Stimulated activated CD8-positive, alpha-beta memory T cell treated with anti-CD3 and anti-CD28 coated beads, Interleukin-2, amount 100 ng/mL, for 48 hours (primary cell): Measurements from ENCODE around the gene FEM1A.
"Not testable (repeated sequence)": the region's sequence is repeated elsewhere in the genome, so short reads cannot be mapped to it uniquely, and the experiment has no call there.

ENCODE experiments used
- DNase-seq, 2 donors: peaks; one replicate each; pipeline ENCODE4 v3.0.0-alpha.2; 2020; ENCODE audit warnings: low read depth in 2 of 2

Gene FEM1A

GRCh38 chr19:4774136-4774535 is 17.4 kb upstream of the FEM1A start:
- DNase-seq: no peak

GRCh38 chr19:4775627-4776152 is 15.8 kb upstream of the FEM1A start:
- DNase-seq: no peak

GRCh38 chr19:4776436-4777211 is 14.9 kb upstream of the FEM1A start:
- DNase-seq: no peak

GRCh38 chr19:4778124-4778523 is 13.4 kb upstream of the FEM1A start:
- not testable (repeated sequence) for DNase-seq

GRCh38 chr19:4780860-4781259 is 10.7 kb upstream of the FEM1A start:
- no peak for DNase-seq

GRCh38 chr19:4781801-4782200 is 9.7 kb upstream of the FEM1A start:
- no peak for DNase-seq

GRCh38 chr19:4786412-4787016 is 5.0 kb upstream of the FEM1A start:
- not testable (repeated sequence) for DNase-seq

GRCh38 chr19:4792019-4792865 is 708 bp downstream of the FEM1A start:
- DNase-seq: not testable (repeated sequence)

GRCh38 chr19:4792866-4793195 is 1.3 kb downstream of the FEM1A start:
- DNase-seq: not testable (repeated sequence)

GRCh38 chr19:4793278-4793677 is 1.7 kb downstream of the FEM1A start:
- not testable (repeated sequence) for DNase-seq

GRCh38 chr19:4794971-4795370 is 3.4 kb downstream of the FEM1A start:
- DNase-seq: no peak

- no peak for DNase-seq
Observed at GRCh38 chr19:4795400-4795799, 3.9 kb downstream of the FEM1A start.

GRCh38 chr19:4800591-4801081 is 9.1 kb downstream of the FEM1A start:
- no peak for DNase-seq

GRCh38 chr19:4801085-4801619 is 9.6 kb downstream of the FEM1A start:
- no peak for DNase-seq

GRCh38 chr19:4802711-4803110 is 11.2 kb downstream of the FEM1A start:
- DNase-seq: no peak

GRCh38 chr19:4803736-4804695 is 12.5 kb downstream of the FEM1A start:
- DNase-seq: peak; percentile 62

- DNase-seq: not testable (repeated sequence)
Observed at GRCh38 chr19:4805140-4805539, 13.6 kb downstream of the FEM1A start.

GRCh38 chr19:4806384-4806783 is 14.8 kb downstream of the FEM1A start:
- DNase-seq: no peak

GRCh38 chr19:4807188-4807587 is 15.7 kb downstream of the FEM1A start:
- DNase-seq: no peak

GRCh38 chr19:4811328-4812131 is 20.0 kb downstream of the FEM1A start:
- DNase-seq: peak; percentile 89 to 92
